ENCODE results near the gene PEX11B. TPM values are rescaled to one million over a fixed set of nuclear protein-coding genes. Genes with fewer than 3 reads are reported as not detected.

The PEX11B gene
- total and polyA plus RNA-seq, 2 donors (not counting 3 experiments of a cell fraction or from before 2014, with no cell fraction given), result 30.5 to 42.5 TPM

- Histone ChIP-seq H3K4me2 (ENCODE audit: insufficient read depth, low read length) (no peak overlapping the region), H3K27me3 (ENCODE audit: control insufficient read depth in 2 of 2, insufficient read depth in 2 of 2, low read length in 2 of 2) (no peaks in the 10 kb centered on the region), H2AFZ (ENCODE audit: low read depth, low read length) (no peak overlapping the region), H3K79me2 (ENCODE audit: control insufficient read depth, insufficient read depth, low read length) (no peaks in the 10 kb centered on the region), H3K4me3 (replicated peaks in 1 of 3; ENCODE audit: insufficient read depth in 1 of 3, low read depth in 1 of 3, low read length in 3 of 3) (no peak overlapping the region), H3K9ac (replicated peaks; ENCODE audit: extremely low read depth, insufficient read depth, low read length) (no peak overlapping the region), H3K36me3 (ENCODE audit: control insufficient read depth in 2 of 2, extremely low read depth in 1 of 2, insufficient read depth in 2 of 2, low read length in 2 of 2) (peaks cover 2 to 6% of the 10 kb centered on the region in 2 experiments), H3K4me1 (ENCODE audit: control insufficient read depth, extremely low read depth, insufficient read depth, low read length) (peaks cover 29% of the 10 kb centered on the region), H3K9me1 (replicated peaks; ENCODE audit: control insufficient read depth, extremely low read depth, insufficient read depth, low read length) (no peaks in the 10 kb centered on the region), H3K9me3 (replicated peaks; ENCODE audit: control insufficient read depth, insufficient read depth, low read length) (no peaks in the 10 kb centered on the region), H3K27ac (ENCODE audit: insufficient read depth, low read depth, low read length) (no peak overlapping the region), H4K20me1 (replicated peaks; ENCODE audit: control insufficient read depth, extremely low read depth, insufficient read depth, low read length) (no peaks in the 10 kb centered on the region)
- ChIA-PET POLR2A (no interaction called here), CTCF (interaction anchor here (0.7 to 1.9 kb wide), 4 partner anchors 10 to 19 kb away, joined by 3 to 7 read pairs (median 3); partner anchors contain the start of genes ANKRD35 and ITGA10)
- dilution Hi-C loops (cut with MboI; ENCODE audit: extremely low pct_ligation_motif_present, low sequenced_read_pairs), result no loop called here
- DNase-seq (ENCODE audit: low read depth, low spot score) (no peak), FAIRE-seq (no peak)
- BruUV-seq (replicated peaks), result no TSS peak
- intact Hi-C loops (cut with micrococcal nuclease), result no loop called here
- TF ChIP-seq MAX (IDR thresholded peaks at IDR 0.05; ENCODE audit: insufficient read depth, insufficient read length) (no peak), POLR2A (IDR thresholded peaks at IDR 0.05; ENCODE audit: low read depth, low read length) (no peak), FOS (IDR thresholded peaks at IDR 0.05; ENCODE audit: borderline replicate concordance, insufficient read depth, low read length) (no peak), GATA2 (IDR thresholded peaks at IDR 0.05; ENCODE audit: insufficient read depth, insufficient read length, low read depth, low read length) (no peak), CTCF (IDR thresholded peaks at IDR 0.05; ENCODE audit: extremely low read depth in 1 of 2, insufficient read depth in 1 of 2, low read depth in 1 of 2, low read length in 2 of 2) (no peak), JUN (IDR thresholded peaks at IDR 0.05; ENCODE audit: borderline replicate concordance, insufficient read depth, insufficient read length, low read depth) (no peak)
Measured at GRCh38 chr1:145895471-145895870, 23.0 kb downstream of the PEX11B start.

All from endothelial cell of umbilical vein (primary cell).